ENCODE data around the gene LMCD1. TPM values are rescaled to one million over a fixed set of nuclear protein-coding genes. Genes with fewer than 3 reads are reported as not detected.

The LMCD1 gene
- total RNA-seq, 1 donor from 2014 or later, result 9.5 TPM

DNA sequence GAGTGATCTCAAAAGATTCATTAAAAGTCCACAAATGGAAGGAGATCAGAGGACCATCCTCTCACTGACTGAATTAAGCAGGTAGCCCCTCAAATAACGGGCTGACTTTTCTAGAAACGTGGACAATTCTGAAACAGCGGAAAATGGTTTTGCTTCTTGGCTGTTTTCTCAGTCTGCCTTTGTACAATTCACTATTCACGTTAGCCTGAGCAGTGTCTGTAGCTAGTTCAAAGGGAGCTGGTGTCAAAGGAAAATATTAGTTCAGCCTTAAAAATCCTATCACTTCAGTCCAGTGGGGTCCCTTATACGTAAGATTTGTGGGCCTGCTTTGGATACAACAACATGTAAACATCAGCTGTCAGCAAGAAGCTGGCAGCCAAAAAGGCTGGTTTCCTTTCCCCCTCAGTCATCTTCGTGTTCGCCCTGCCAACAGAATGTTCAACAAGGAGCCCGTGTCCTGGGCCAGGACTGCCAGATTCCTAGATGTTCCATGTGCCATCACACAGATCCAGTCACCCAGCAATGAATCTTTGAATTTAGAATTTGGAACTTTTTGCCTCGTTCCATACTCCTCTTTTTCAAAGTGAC, 19.3 kb downstream of the LMCD1 start:
- Mint-ChIP-seq H3K4me1 (ENCODE audit: unreplicated experiment) (peaks cover 7% of the 10 kb centered on the region), H3K27me3 (ENCODE audit: unreplicated experiment) (peaks cover 3% of the 10 kb centered on the region), H3K27ac (ENCODE audit: unreplicated experiment) (no peak overlapping the region)

DNA sequence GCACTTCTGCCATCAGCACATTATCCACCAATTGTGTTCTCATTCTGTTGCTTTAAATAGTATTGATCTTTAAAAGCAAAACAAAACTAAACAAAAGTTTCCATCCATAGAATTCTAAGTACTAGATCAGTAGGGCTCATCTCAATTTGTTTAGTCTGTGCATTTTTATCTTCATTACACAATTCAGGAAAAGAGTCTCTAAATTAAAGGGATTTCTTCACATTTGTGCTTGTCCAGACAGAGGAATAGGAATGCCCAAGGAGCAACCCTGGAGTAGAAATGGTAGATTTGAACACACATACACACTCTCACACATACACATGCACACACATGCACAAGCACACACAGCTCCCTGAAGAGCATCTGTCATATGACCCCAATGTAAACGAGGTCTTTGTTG, 21.4 kb downstream of the LMCD1 start:
- H3K27me3 Mint-ChIP-seq (ENCODE audit: unreplicated experiment), result peaks cover 3% of the 10 kb centered on the region
- no peaks in the 10 kb centered on the region for H3K36me3 Mint-ChIP-seq (ENCODE audit: low read depth, unreplicated experiment)
- DNase-seq (ENCODE audit: low spot score), result no peak
- peaks cover 7% of the 10 kb centered on the region for H3K4me1 Mint-ChIP-seq (ENCODE audit: unreplicated experiment)
- TF ChIP-seq, protein P1, sequence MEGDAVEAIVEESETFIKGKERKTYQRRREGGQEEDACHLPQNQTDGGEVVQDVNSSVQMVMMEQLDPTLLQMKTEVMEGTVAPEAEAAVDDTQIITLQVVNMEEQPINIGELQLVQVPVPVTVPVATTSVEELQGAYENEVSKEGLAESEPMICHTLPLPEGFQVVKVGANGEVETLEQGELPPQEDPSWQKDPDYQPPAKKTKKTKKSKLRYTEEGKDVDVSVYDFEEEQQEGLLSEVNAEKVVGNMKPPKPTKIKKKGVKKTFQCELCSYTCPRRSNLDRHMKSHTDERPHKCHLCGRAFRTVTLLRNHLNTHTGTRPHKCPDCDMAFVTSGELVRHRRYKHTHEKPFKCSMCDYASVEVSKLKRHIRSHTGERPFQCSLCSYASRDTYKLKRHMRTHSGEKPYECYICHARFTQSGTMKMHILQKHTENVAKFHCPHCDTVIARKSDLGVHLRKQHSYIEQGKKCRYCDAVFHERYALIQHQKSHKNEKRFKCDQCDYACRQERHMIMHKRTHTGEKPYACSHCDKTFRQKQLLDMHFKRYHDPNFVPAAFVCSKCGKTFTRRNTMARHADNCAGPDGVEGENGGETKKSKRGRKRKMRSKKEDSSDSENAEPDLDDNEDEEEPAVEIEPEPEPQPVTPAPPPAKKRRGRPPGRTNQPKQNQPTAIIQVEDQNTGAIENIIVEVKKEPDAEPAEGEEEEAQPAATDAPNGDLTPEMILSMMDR (IDR thresholded peaks at IDR 0.05; ENCODE audit: unreplicated experiment), result no peak
- H3K9me3 Mint-ChIP-seq (ENCODE audit: unreplicated experiment), result no peaks in the 10 kb centered on the region
- H3K4me3 Mint-ChIP-seq (ENCODE audit: unreplicated experiment), result no peak overlapping the region
- no peak overlapping the region for H3K27ac Mint-ChIP-seq (ENCODE audit: unreplicated experiment)

More for the DNA sequence above, 19.3 kb downstream of the LMCD1 start:
- TF ChIP-seq, protein P1 (IDR thresholded peaks at IDR 0.05; ENCODE audit: unreplicated experiment), result no peak
- Mint-ChIP-seq H3K9me3 (ENCODE audit: unreplicated experiment) (no peaks in the 10 kb centered on the region), H3K4me3 (ENCODE audit: unreplicated experiment) (no peak overlapping the region), H3K36me3 (ENCODE audit: low read depth, unreplicated experiment) (no peaks in the 10 kb centered on the region)
- no peak for DNase-seq (ENCODE audit: low spot score)

DNA sequence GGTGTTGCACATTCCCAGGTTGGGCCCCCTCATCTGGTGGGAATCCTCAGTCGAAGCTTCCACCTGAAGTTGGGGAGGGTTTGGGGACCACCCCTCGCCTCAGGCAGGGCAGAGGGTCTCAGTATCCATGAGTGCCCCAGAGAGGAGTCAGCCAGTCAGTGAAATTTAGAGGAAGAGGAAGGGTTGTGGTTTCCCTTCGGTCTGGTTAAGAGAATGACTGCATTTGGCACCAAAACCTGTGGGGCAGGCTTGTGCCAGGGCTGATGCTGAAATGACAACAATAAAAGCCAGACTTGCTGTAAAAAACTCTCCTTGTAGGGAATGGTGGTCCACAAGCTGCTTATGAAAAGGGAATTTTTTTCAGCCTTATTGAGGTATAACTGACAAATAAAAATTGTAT, 22.6 kb downstream of the LMCD1 start:
- Mint-ChIP-seq H3K27me3 (ENCODE audit: unreplicated experiment) (peaks cover 3% of the 10 kb centered on the region), H3K4me1 (ENCODE audit: unreplicated experiment) (peaks cover 9% of the 10 kb centered on the region), H3K36me3 (ENCODE audit: low read depth, unreplicated experiment) (no peaks in the 10 kb centered on the region), H3K9me3 (ENCODE audit: unreplicated experiment) (no peaks in the 10 kb centered on the region), H3K27ac (ENCODE audit: unreplicated experiment) (no peak overlapping the region), H3K4me3 (ENCODE audit: unreplicated experiment) (no peak overlapping the region)
- TF ChIP-seq, protein P1 (IDR thresholded peaks at IDR 0.05; ENCODE audit: unreplicated experiment), result no peak
- no peak for DNase-seq (ENCODE audit: low spot score)

DNA sequence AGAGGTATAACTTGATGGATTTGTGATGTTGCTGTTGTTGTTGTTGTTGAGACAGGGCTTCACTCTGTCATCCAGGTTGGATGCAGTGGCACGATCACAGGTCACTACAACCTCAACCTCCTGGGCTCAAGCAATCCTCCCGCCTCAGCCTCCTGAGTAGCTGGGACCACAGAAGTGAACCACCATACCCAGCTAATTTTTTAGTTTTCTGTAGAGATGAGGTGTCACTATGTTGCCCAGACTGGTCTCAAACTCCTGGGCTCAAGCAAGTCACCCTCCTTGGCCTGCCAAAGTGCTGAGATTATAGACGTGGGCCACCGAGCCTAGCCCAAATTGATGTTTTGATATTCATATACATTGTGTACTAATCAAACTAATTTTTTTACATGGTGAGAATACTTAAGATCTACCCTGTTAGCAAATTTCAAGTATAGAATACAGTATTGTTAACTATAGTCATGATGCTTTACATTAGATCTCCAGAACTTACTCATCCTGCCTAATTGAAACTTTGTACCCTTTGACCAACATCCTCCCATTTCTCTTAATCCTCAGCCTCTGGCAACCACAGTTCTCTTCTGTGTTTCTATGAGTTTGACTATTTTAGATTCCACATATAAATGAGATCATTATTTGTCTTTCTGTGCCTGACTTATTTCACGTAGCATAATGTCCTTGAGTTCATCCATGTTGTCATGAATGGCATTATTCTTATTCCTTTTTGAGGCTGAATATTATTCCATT, 23.2 kb downstream of the LMCD1 start:
- peaks cover 3% of the 10 kb centered on the region for H3K27me3 Mint-ChIP-seq (ENCODE audit: unreplicated experiment)
- no peak overlapping the region for H3K4me3 Mint-ChIP-seq (ENCODE audit: unreplicated experiment)
- H3K36me3 Mint-ChIP-seq (ENCODE audit: low read depth, unreplicated experiment), result no peaks in the 10 kb centered on the region
- H3K4me1 Mint-ChIP-seq (ENCODE audit: unreplicated experiment), result peaks cover 9% of the 10 kb centered on the region
- TF ChIP-seq, protein P1 (IDR thresholded peaks at IDR 0.05; ENCODE audit: unreplicated experiment), result no peak
- no peak overlapping the region for H3K27ac Mint-ChIP-seq (ENCODE audit: unreplicated experiment)
- DNase-seq (ENCODE audit: low spot score), result no peak
- H3K9me3 Mint-ChIP-seq (ENCODE audit: unreplicated experiment), result no peaks in the 10 kb centered on the region

DNA sequence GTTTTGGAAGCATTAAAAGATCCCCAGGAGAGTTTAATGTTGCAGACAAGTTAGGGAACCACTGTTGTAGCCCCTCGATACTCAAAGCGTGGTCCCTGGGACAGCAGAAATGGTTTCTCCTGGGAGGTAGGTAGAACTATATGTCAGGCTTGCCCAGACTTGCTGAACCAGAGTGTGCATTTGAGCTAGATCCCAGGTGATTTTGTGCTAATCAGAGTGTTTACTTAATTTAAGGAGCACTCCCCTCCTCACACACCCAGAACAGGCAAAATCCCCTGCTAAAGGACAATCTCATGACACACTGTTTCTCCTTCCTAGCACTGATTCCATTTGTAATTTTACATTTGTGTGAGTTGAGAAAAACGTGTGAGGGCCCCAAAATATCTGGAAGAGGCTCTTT, 24.3 kb downstream of the LMCD1 start:
- H3K9me3 Mint-ChIP-seq (ENCODE audit: unreplicated experiment), result no peaks in the 10 kb centered on the region
- TF ChIP-seq, protein P1 (IDR thresholded peaks at IDR 0.05; ENCODE audit: unreplicated experiment), result no peak
- H3K36me3 Mint-ChIP-seq (ENCODE audit: low read depth, unreplicated experiment), result no peaks in the 10 kb centered on the region
- H3K4me3 Mint-ChIP-seq (ENCODE audit: unreplicated experiment), result no peak overlapping the region
- DNase-seq (ENCODE audit: low spot score), result no peak
- no peak overlapping the region for H3K27ac Mint-ChIP-seq (ENCODE audit: unreplicated experiment)
- peaks cover 9% of the 10 kb centered on the region for H3K4me1 Mint-ChIP-seq (ENCODE audit: unreplicated experiment)
- H3K27me3 Mint-ChIP-seq (ENCODE audit: unreplicated experiment), result peaks cover 3% of the 10 kb centered on the region

Data from endothelial cell (in vitro differentiated cells).